Keratinocyte (primary cell): ENCODE measurements around the gene PGBD4. TPM values are rescaled to one million over a fixed set of nuclear protein-coding genes. Genes with fewer than 3 reads are reported as not detected.

Experiments
- DNase-seq: peaks from one replicate; pipeline ENCODE4 v3.0.0-alpha.2; 2011; ENCODE audit warnings: low read depth, missing footprints, low spot score
- FAIRE-seq: peaks from 2 replicates; lab custom pipeline; 2011; peaks lifted over from hg19 to GRCh38; lab: Jason Lieb, UNC
- H2AFZ ChIP-seq: 2 replicates; pipeline ENCODE4 v1.6.0; 2012; ENCODE audit warnings: low read length, control low read depth, inconsistent platforms; ENCODE audit not compliant: control insufficient read depth
- H3K27ac ChIP-seq: 2 replicates; pipeline ENCODE4 v1.5.1; 2011; ENCODE audit warnings: low read length; ENCODE audit not compliant: control insufficient read depth, insufficient read depth
- H3K27me3 ChIP-seq: 3 replicates; pipeline ENCODE4 v1.6.0; 2011; ENCODE audit warnings: low read length; ENCODE audit not compliant: control insufficient read depth, insufficient read depth; ENCODE audit errors: extremely low read depth
- H3K36me3 ChIP-seq, 2 experiments: 2 replicates in 1 of 2; 3 replicates in 1 of 2; pipeline ENCODE4 v1.5.1; 2011; ENCODE audit warnings: low read length in 2 of 2, mild to moderate bottlenecking in 1 of 2; ENCODE audit not compliant: control insufficient read depth in 2 of 2, insufficient read depth in 2 of 2; ENCODE audit errors: extremely low read depth in 1 of 2
- H3K4me1 ChIP-seq: 3 replicates; pipeline ENCODE4 v1.5.1; 2011; ENCODE audit warnings: low read length; ENCODE audit not compliant: control insufficient read depth, insufficient read depth; ENCODE audit errors: extremely low read depth
- H3K4me2 ChIP-seq: 3 replicates; pipeline ENCODE4 v1.6.0; 2011; ENCODE audit warnings: low read depth, low read length; ENCODE audit not compliant: control insufficient read depth, insufficient read depth; ENCODE audit errors: extremely low read depth
- H3K4me3 ChIP-seq, 3 experiments: fragments of 200-600 bp in 1 of 3; sonication (generic) in 1 of 3; 2 replicates in 2 of 3; 3 replicates in 1 of 3; pipeline ENCODE4 v1.5.1; 2011 to 2016; ENCODE audit warnings: low read length in 3 of 3, mild to moderate bottlenecking in 3 of 3, control low read depth in 2 of 3, inconsistent platforms in 1 of 3, low read depth in 1 of 3, mixed read lengths in 1 of 3, mixed run types in 1 of 3, moderate library complexity in 1 of 3; ENCODE audit not compliant: control insufficient read depth in 2 of 3, insufficient read depth in 2 of 3; ENCODE audit errors: extremely low read depth in 1 of 3
- H3K79me2 ChIP-seq: 2 replicates; pipeline ENCODE4 v1.6.0; 2012; ENCODE audit warnings: low read length; ENCODE audit not compliant: control insufficient read depth, insufficient read depth
- H3K9ac ChIP-seq: 3 replicates; pipeline ENCODE4 v1.6.0; 2011; ENCODE audit warnings: low read length; ENCODE audit not compliant: control insufficient read depth, insufficient read depth; ENCODE audit errors: extremely low read depth
- H3K9me1 ChIP-seq: 3 replicates; pipeline ENCODE4 v1.6.0; 2011; ENCODE audit warnings: low read length; ENCODE audit not compliant: control insufficient read depth, insufficient read depth; ENCODE audit errors: extremely low read depth
- H3K9me3 ChIP-seq: 2 replicates; pipeline ENCODE4 v1.5.1; 2012; ENCODE audit warnings: low read depth, low read length; ENCODE audit not compliant: control insufficient read depth
- H4K20me1 ChIP-seq: 3 replicates; pipeline ENCODE4 v1.6.0; 2011; ENCODE audit warnings: low read length; ENCODE audit not compliant: control insufficient read depth, insufficient read depth; ENCODE audit errors: extremely low read depth
- EZH2 ChIP-seq: IDR thresholded peaks from one replicate; pipeline ENCODE4 v1.6.1; 2012; ENCODE audit warnings: inconsistent platforms, mild to moderate bottlenecking, low read length, moderate library complexity
- dilution Hi-C: fragments of 300-500 bp; cut with MboI; formaldehyde crosslinking; loops from one replicate; pipeline ENCODE4 v1.7.0; 2020; ENCODE audit warnings: low sequenced_read_pairs; ENCODE audit not compliant: extremely low pct_ligation_motif_present
- polyA plus RNA-seq, 5 experiments: library from polyadenylated mRNA; depleted of rRNA in 3 of 5; stranded (reverse) in 3 of 5; stranded (forward) in 1 of 5; unstranded in 1 of 5; fragments of >200 nt; gene quantifications; 1 replicate in 1 of 5; 2 replicates in 3 of 5; 3 replicates in 1 of 5; pipeline versions ENCODE4 v1.2.1 to v1.2.3, GENCODE V29; 2011 to 2012; ENCODE audit warnings: missing spikeins in 2 of 5, low read depth in 1 of 5, low replicate concordance in 1 of 5
- TF ChIP-seq, protein P1 (sequence below), 3 experiments: IDR thresholded peaks in 1 of 3; conservative IDR thresholded peaks in 1 of 3; optimal IDR thresholded peaks in 1 of 3; 2 replicates in 2 of 3; 3 replicates in 1 of 3; pipeline versions ENCODE3 to v1.5.1; 2011; ENCODE audit warnings: low read length in 3 of 3, mild to moderate bottlenecking in 3 of 3, moderate library complexity in 2 of 3, control low read depth in 1 of 3, inconsistent platforms in 1 of 3; ENCODE audit not compliant: insufficient read depth in 2 of 3; ENCODE audit errors: extremely low read depth in 1 of 3

PGBD4 gene
- polyA plus RNA-seq, 1 donor (not counting 4 experiments of a cell fraction or from before 2014, with no cell fraction given) = 2.3 TPM

DNA sequence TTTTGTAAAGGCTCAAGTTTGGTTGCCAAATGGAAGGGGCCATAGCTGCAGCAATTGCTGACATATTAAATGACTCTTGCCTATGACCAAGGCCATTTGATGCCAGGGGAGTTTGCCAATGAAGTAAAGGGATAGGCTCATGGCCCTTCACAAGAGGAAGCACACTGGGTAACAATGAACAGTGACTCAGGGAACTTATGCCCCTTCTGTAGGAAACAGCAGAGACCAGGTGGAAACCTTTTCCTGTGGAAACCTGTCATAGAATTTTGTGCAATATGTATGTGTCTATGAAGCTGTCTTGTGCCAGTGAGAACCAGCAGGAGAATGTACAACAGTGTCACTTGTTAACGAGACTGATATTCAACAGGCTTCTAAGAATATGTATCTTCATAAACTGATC, 37.4 kb upstream of the PGBD4 start:
- H3K9me3 ChIP-seq = no peaks in the 10 kb centered on the region
- H3K9me1 ChIP-seq = no peaks in the 10 kb centered on the region
- no peak overlapping the region for H2AFZ ChIP-seq
- no peaks in the 10 kb centered on the region for H3K27me3 ChIP-seq
- no peaks in the 10 kb centered on the region for H4K20me1 ChIP-seq
- TF ChIP-seq, protein P1, sequence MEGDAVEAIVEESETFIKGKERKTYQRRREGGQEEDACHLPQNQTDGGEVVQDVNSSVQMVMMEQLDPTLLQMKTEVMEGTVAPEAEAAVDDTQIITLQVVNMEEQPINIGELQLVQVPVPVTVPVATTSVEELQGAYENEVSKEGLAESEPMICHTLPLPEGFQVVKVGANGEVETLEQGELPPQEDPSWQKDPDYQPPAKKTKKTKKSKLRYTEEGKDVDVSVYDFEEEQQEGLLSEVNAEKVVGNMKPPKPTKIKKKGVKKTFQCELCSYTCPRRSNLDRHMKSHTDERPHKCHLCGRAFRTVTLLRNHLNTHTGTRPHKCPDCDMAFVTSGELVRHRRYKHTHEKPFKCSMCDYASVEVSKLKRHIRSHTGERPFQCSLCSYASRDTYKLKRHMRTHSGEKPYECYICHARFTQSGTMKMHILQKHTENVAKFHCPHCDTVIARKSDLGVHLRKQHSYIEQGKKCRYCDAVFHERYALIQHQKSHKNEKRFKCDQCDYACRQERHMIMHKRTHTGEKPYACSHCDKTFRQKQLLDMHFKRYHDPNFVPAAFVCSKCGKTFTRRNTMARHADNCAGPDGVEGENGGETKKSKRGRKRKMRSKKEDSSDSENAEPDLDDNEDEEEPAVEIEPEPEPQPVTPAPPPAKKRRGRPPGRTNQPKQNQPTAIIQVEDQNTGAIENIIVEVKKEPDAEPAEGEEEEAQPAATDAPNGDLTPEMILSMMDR (optimal IDR thresholded peaks at IDR 0.05 in 1 of 3, IDR thresholded peaks at IDR 0.05 in 1 of 3, conservative IDR thresholded peaks at IDR 0.05 in 1 of 3; ENCODE audit: extremely low read depth in 1 of 3, insufficient read depth in 2 of 3, low read length in 3 of 3) = no peak
- no peak for TF ChIP-seq EZH2
- H3K27ac ChIP-seq = no peak overlapping the region
- H3K4me3 ChIP-seq = no peak overlapping the region
- H3K79me2 ChIP-seq = no peaks in the 10 kb centered on the region
- dilution Hi-C loops = no loop called here
- no peak overlapping the region for H3K4me2 ChIP-seq
- no peak overlapping the region for H3K9ac ChIP-seq
- H3K4me1 ChIP-seq = peaks cover 10% of the 10 kb centered on the region
- FAIRE-seq (peak; percentile 56), DNase-seq (no peak)
- no peaks in the 10 kb centered on the region for H3K36me3 ChIP-seq

DNA sequence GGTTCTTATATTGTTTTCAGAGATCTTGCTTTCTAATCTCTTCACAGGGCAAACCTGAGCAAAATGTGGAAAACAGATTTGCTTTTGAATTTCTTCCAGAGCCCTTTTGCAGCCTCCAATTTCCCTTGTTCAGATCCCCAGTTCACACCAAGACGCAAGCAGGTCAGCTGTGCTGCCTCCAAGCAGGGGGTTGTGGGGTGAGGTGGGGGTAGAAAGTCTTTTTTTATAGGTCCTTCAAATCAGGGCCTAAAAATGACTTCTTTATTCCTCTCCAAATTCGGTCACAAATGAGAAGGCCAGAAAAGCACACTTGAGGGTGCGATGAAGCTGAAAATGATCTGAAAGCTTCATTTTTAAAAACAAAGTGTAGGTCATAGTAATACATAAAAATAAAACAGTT, 36.6 kb upstream of the PGBD4 start:
- Histone ChIP-seq H3K9ac (no peak overlapping the region), H3K27me3 (no peaks in the 10 kb centered on the region), H3K9me3 (no peaks in the 10 kb centered on the region), H3K9me1 (no peaks in the 10 kb centered on the region), H3K4me2 (no peak overlapping the region), H3K36me3 (no peaks in the 10 kb centered on the region), H4K20me1 (no peaks in the 10 kb centered on the region), H3K4me3 (no peak overlapping the region), H3K27ac (no peak overlapping the region), H2AFZ (no peak overlapping the region), H3K79me2 (no peaks in the 10 kb centered on the region), H3K4me1 (peaks cover 10% of the 10 kb centered on the region)
- no peak for FAIRE-seq
- dilution Hi-C loops = no loop called here
- no peak for TF ChIP-seq EZH2
- TF ChIP-seq, protein P1 (optimal IDR thresholded peaks at IDR 0.05 in 1 of 3, IDR thresholded peaks at IDR 0.05 in 1 of 3, conservative IDR thresholded peaks at IDR 0.05 in 1 of 3; ENCODE audit: extremely low read depth in 1 of 3, insufficient read depth in 2 of 3, low read length in 3 of 3) = no peak
- DNase-seq = no peak
